HG02970 (cell line): Measurements from ENCODE around the gene SLC28A3.

ENCODE experiments used
- ATAC-seq: cut with Tn5 transposase; IDR thresholded peaks from one replicate; pipeline ENCODE4 v1.9.1; 2021; ENCODE audit warnings: mild to moderate bottlenecking, moderate library complexity, moderate number of reproducible peaks; ENCODE audit not compliant: unreplicated experiment, low FRiP score

The SLC28A3 gene

DNA sequence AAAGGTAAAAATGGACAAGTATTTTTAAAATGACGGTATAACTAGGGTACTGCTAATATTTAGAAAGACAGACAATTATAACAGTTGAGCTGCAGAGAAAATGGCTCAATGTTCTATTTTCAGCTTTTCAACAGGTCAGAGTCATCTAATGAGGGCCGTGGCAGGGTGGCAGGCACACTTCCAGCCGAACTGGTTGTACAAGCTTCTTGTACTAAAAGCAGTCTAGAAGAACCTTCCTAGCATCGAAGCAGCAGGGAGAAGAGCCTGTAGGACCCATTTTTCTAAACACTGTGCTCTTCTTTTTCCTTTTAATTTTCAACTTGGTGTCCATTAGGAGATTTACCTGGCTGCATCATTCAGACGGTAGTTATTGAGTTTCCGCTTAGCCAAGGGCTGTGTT is 85.6 kb downstream of the SLC28A3 start:
- ATAC-seq: no peak

DNA sequence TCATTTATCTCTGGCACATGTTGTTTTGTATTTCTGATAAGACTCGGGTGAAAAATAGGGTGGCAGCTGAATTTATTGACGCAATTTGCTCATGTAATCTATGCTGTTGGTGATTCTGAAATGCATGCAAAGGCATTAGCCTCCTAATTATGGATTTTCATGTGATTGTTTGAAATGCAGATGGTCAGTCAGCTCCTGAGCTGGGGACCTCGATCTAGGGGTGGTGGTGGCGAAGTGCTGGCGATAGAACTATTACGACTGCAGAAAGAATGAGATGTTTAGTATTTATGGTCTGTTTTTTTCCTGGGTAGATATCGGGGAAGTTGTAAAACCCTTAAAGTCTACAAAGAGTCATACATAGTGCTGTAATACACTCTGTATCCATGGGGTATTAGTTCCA is 88.6 kb downstream of the SLC28A3 start:
- ATAC-seq: no peak

DNA sequence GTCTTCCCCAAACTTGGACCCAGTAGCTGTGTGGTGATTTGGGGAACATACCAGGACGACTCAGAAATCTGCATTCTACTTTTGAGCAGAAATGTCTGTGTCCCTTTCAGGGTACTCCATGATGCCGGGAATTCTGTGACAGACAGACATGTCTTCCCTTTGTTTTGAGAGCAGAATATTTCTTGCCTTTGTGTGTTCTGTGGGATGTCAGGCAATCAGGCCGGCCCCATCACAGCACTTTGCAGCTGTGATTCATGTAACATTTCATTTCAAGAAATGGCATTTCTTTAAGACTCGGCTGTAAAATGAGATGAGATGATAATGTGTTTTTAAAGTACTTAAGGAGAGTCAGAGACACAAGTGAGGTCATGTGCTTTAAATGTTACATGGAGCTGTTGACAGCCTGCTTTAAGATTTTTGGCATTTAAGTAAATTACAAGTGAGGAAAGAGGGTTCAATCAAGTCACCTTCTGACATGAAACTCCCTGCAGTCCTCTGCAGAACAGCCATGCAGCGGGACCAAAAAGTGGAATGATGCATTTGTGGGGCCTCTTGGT is 98.7 kb downstream of the SLC28A3 start:
- ATAC-seq: no peak

DNA sequence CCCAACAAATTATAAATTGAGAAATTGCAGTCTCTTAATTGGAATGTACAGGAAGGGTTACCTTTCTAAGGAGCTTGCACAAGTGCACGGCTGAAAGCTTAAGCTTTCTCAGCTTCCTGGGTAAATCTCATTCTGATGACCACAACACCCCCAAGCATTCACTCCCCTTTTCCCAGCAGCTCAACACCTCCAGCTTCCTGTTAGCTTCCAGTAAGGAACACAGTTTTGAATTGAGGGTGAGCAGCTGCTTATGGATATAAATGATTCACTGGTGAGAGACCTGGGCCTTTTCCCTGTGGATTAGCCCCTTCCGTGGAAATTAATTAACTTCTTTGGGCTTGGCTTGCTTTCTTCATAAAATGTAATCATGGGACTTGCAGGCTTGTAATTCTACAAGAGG is 101.2 kb downstream of the SLC28A3 start:
- no peak for ATAC-seq

DNA sequence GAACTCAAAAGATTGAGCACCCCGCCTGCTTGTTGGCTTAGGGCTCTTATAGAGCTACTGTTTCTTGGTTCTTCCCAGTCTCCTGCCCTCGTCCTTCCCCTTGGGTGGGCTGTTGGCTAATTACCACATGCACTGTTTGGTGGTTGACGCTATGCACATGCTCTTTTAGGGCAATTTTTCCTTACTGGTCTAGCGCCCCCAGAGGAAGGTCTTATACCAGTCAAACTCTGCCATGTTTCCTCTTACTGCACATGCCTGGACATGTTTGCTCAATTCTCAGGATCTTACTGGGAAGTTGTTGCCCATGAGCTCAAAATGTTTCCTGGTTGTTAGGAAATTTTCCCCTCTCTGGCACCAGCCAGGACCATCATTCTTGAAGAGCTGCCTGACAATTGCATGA is 101.9 kb downstream of the SLC28A3 start:
- no peak for ATAC-seq

DNA sequence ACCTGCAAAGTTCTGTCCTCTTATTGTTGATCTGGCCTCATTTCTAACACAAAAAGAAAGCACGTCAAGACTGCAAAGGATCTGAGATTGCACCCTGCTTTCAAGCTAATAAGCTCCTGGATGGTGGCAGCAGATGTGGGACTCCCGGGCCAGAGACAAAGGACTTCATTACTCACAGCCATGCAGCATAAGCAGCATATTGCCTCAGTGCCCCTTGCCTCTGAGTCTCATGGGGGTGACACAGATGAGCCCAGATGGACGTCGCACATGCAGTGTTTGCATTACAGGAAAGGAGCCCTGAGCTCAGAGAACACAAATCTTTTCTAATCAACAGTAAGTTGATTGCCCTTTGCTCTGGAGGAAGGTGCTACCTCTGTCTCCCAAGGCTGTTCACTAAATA is 105.0 kb downstream of the SLC28A3 start:
- ATAC-seq: no peak

DNA sequence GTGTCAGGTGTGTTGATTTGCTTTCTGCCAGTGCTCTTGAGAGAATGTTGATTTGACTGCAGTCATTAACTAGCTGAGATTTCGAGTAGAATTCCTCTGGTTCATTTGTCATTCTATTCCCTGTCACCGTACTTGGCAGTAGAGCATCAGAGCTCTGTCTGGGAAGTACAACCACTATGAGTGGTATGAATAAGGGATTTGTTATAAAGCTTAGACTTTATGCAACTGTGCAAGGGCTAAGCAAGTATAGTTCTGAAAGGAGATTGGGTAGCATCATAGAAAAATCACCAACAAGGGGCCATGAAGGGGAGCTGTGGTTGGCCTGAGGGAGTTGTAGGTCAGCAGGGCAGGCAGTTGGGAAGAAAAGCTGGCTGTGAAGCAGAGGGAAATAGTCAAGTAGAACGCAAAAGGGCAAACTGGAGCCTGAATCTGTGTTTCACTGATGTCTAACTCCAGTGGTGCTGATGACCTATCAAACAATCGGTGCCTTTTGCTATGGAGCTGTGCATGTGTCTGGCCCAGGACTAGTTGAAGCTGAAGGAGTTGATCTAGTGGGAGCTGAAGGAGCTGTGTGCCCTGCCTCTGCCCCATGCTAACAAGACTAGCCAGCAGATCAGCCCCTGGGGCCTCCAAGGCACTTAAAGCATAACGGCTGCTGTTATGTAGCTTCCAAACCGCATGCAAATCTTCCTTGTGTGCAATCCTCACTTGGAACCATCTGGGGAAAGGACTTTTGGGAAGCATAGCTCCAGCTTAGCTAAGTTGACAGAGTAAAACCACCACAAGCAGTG is 110.0 kb downstream of the SLC28A3 start:
- no peak for ATAC-seq

DNA sequence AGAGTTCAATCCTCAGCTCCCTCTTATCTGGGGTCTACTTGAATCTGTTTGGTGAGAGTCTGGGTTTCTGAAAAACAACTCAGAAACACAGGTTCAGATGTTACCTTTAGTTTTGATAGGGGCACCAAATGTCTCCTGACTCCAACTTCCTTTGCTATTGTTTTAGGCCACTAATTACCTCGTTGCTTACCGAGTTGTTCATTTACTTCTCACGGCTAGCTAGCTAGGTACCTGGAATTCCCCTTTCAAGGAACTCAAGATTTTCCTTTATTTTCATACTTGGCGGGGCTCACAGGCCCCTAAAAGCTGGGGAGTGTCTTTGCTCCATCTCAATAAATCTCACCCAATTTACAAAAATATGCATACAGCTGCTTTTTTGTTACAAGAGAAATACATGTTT is 111.4 kb downstream of the SLC28A3 start:
- ATAC-seq: no peak

DNA sequence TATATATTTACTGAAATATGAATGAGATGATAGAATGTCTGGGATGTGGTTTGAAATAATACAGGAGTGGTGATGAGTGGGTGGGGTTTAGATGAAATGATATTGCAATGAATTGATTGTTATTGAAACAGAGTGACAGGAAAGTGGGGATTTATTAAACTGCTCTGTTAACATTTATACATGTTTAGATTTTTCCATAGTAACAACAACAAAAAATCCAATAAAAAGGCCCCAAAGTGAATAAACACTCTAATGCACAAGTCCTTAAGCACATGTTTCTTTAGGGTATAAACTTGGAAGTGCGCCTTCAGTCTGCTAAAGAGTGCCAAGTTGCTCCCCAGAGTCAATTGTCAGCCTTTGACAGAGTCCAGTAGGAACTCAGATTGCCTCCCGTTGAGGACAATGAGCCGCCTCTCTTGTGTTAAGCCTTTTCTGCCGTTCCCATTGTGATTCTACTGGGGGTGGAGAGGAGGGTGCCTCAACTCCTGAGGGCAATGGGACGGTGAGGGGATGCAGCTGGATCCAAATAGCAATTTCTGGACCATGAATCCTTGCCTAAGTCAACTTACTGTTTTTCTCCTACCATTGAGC is 112.3 kb downstream of the SLC28A3 start:
- no peak for ATAC-seq

DNA sequence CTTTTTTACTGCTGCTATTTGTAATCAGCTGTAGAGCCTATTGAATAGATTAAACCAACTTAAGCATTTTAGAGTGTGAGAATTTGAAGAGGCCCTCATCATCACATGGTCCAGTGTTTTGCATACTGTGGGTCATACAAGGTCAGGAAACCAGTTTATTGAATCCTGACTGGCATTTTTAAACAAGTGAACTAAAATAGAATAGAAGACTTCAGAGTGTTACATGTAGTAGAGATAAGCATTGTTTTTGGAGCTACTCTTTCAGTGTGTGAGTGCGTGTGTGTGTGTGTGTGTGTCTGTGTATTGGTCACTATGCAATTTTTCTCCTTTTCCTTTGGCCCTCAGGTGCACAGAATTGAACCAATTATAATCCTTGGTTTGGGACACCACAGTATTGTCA is 114.4 kb downstream of the SLC28A3 start:
- ATAC-seq: no peak
